Measurements from ENCODE around the gene KRTAP13-4. TPM values are rescaled to one million over a fixed set of nuclear protein-coding genes. Genes with fewer than 3 reads are reported as not detected.

The KRTAP13-4 gene
- total RNA-seq, 1 donor, result not detected

GRCh38 chr21:30425826-30426225, 4.2 kb upstream of the KRTAP13-4 start, which contains the start of gene KRTAP13-3:
Gene KRTAP13-3 (minus strand): TSS chr21:30425926. CDS start chr21:30425912, 14 bp downstream.
- H3K4me3 ChIP-seq (ENCODE audit: low read depth, low read length), result no peak within 1 kb of the TSS
- no peak for TF ChIP-seq CTCF (IDR thresholded peaks at IDR 0.05; ENCODE audit: insufficient read depth, low read depth, low read length)
- no peak for DNase-seq (ENCODE audit: low read depth)

GRCh38 chr21:30426731-30427130, 3.3 kb upstream of the KRTAP13-4 start:
- TF ChIP-seq CTCF (IDR thresholded peaks at IDR 0.05; ENCODE audit: insufficient read depth, low read depth, low read length), result no peak
- H3K4me3 ChIP-seq (ENCODE audit: low read depth, low read length), result no peak overlapping the region
- DNase-seq (ENCODE audit: low read depth), result no peak

- no peak overlapping the region for H3K4me3 ChIP-seq (ENCODE audit: low read depth, low read length)
These were observed 4.1 kb downstream of the KRTAP13-4 start for GRCh38 chr21:30434033-30434631.

GRCh38 chr21:30437010-30437565, 7.1 kb downstream of the KRTAP13-4 start:
- DNase-seq (ENCODE audit: low read depth), result no peak
- no peak overlapping the region for H3K4me3 ChIP-seq (ENCODE audit: low read depth, low read length)
- no peak for TF ChIP-seq CTCF (IDR thresholded peaks at IDR 0.05; ENCODE audit: insufficient read depth, low read depth, low read length)

More at GRCh38 chr21:30434033-30434631, 4.1 kb downstream of the KRTAP13-4 start:
- TF ChIP-seq CTCF (IDR thresholded peaks at IDR 0.05; ENCODE audit: insufficient read depth, low read depth, low read length), result peak; percentile 36
- no peak for DNase-seq (ENCODE audit: low read depth)

GRCh38 chr21:30439975-30440374, 10.0 kb downstream of the KRTAP13-4 start, which contains the start of gene KRTAP15-1:
Gene KRTAP15-1 (plus strand): TSS chr21:30440275. CDS start chr21:30440328, 53 bp downstream.
- TF ChIP-seq CTCF (IDR thresholded peaks at IDR 0.05; ENCODE audit: insufficient read depth, low read depth, low read length), result no peak
- no peak within 1 kb of the TSS for H3K4me3 ChIP-seq (ENCODE audit: low read depth, low read length)
- DNase-seq (ENCODE audit: low read depth), result no peak

- no peak for TF ChIP-seq CTCF (IDR thresholded peaks at IDR 0.05; ENCODE audit: insufficient read depth, low read depth, low read length)
- no peak overlapping the region for H3K4me3 ChIP-seq (ENCODE audit: low read depth, low read length)
- DNase-seq (ENCODE audit: low read depth), result no peak
These were observed 13.2 kb downstream of the KRTAP13-4 start for GRCh38 chr21:30443226-30443625.

Data from fibroblast of villous mesenchyme (primary cell).